ENCODE data around the gene HRAS. TPM values are rescaled to one million over a fixed set of nuclear protein-coding genes. Genes with fewer than 3 reads are reported as not detected.

Gene HRAS
- polyA plus RNA-seq, 3 donors, result 10.1 to 32.9 (median 10.3) TPM

- H3K36me3 Mint-ChIP-seq, result peaks cover 2 to 3% of the 10 kb centered on the region in 2 donors
- no peaks in the 10 kb centered on the region for H3K79me2 ChIP-seq (ENCODE audit: insufficient read depth, low read length)
- peak overlapping the region in 2 of 7 donors; percentile 41 to 72 for H3K27ac Mint-ChIP-seq
- no peaks in the 10 kb centered on the region for H4K20me1 ChIP-seq (ENCODE audit: insufficient read depth, low read length)
- H2AFZ ChIP-seq (ENCODE audit: insufficient read depth, low read depth, low read length, poor library complexity, severe bottlenecking), result peak overlapping the region; percentile 79
- peak overlapping the region; percentile 25 to 73 (median 31) for H3K4me3 ChIP-seq (replicated peaks in 1 of 3; ENCODE audit: low read depth in 2 of 3, low read length in 3 of 3)
- H3K4me2 ChIP-seq (replicated peaks; ENCODE audit: extremely low read depth, low read length, poor library complexity, severe bottlenecking), result peak overlapping the region; percentile 89
- TF ChIP-seq CTCF (IDR thresholded peaks at IDR 0.05), result no peak
- peaks cover 28 to 62% (median 55%) of the 10 kb centered on the region in 3 donors for H3K27me3 Mint-ChIP-seq (ENCODE audit: low read depth in 3 of 3)
- no peaks in the 10 kb centered on the region for H3K36me3 ChIP-seq (replicated peaks in 1 of 2; ENCODE audit: control insufficient read depth in 1 of 2, insufficient read depth in 2 of 2, low read length in 2 of 2)
- H3K4me1 ChIP-seq (ENCODE audit: control insufficient read depth in 1 of 2, insufficient read depth in 2 of 2, low read length in 2 of 2), result peaks cover 9 to 19% of the 10 kb centered on the region in 2 donors
- H3K27ac ChIP-seq (ENCODE audit: low read depth in 1 of 2, low read length in 2 of 2), result no peak overlapping the region
- H3K27me3 ChIP-seq (ENCODE audit: control insufficient read depth in 2 of 2, insufficient read depth in 2 of 2, low read length in 2 of 2), result peaks cover 2 to 41% of the 10 kb centered on the region in 2 donors
- no peak for DNase-seq
- H3K9me3 ChIP-seq (replicated peaks in 1 of 2; ENCODE audit: control insufficient read depth in 1 of 2, insufficient read depth in 1 of 2, low read length in 2 of 2), result no peaks in the 10 kb centered on the region
- H3K9me3 Mint-ChIP-seq, result peaks cover 0 to 13% (median 0%) of the 10 kb centered on the region in 7 donors
- H3K4me1 Mint-ChIP-seq, result peaks cover 8% of the 10 kb centered on the region
- intact Hi-C loops (cut with micrococcal nuclease), result no loop called here
- H3K9ac ChIP-seq (ENCODE audit: insufficient read depth, low read length, poor library complexity, severe bottlenecking), result peak overlapping the region; percentile 46
- 45% methylated on average over 36 of the region's 36 CpGs for whole genome bisulfite sequencing (ENCODE audit: insufficient coverage)
- peak overlapping the region; percentile 79 to 85 for H3K4me3 Mint-ChIP-seq
These were observed 33.9 kb upstream of the HRAS start for GRCh38 chr11:569158-569885.

- Histone ChIP-seq H4K20me1 (ENCODE audit: insufficient read depth, low read length) (peaks cover 5% of the 10 kb centered on the region), H3K9ac (ENCODE audit: insufficient read depth, low read length, poor library complexity, severe bottlenecking) (peak overlapping the region; percentile 46), H3K4me3 (replicated peaks in 1 of 3; ENCODE audit: low read depth in 2 of 3, low read length in 3 of 3) (peak overlapping the region; percentile 25 to 73 (median 31)), H3K79me2 (ENCODE audit: insufficient read depth, low read length) (no peaks in the 10 kb centered on the region), H2AFZ (ENCODE audit: insufficient read depth, low read depth, low read length, poor library complexity, severe bottlenecking) (peak overlapping the region; percentile 79), H3K4me1 (ENCODE audit: control insufficient read depth in 1 of 2, insufficient read depth in 2 of 2, low read length in 2 of 2) (peaks cover 9 to 19% of the 10 kb centered on the region in 2 donors), H3K4me2 (replicated peaks; ENCODE audit: extremely low read depth, low read length, poor library complexity, severe bottlenecking) (peak overlapping the region; percentile 89), H3K9me3 (replicated peaks in 1 of 2; ENCODE audit: control insufficient read depth in 1 of 2, insufficient read depth in 1 of 2, low read length in 2 of 2) (no peaks in the 10 kb centered on the region), H3K36me3 (replicated peaks in 1 of 2; ENCODE audit: control insufficient read depth in 1 of 2, insufficient read depth in 2 of 2, low read length in 2 of 2) (peaks cover 0 to 6% of the 10 kb centered on the region in 2 donors), H3K27ac (ENCODE audit: low read depth in 1 of 2, low read length in 2 of 2) (no peak overlapping the region), H3K27me3 (ENCODE audit: control insufficient read depth in 2 of 2, insufficient read depth in 2 of 2, low read length in 2 of 2) (peaks cover 0 to 35% of the 10 kb centered on the region in 2 donors)
- H3K9me3 Mint-ChIP-seq, result peaks cover 0 to 13% (median 0%) of the 10 kb centered on the region in 7 donors
- H3K36me3 Mint-ChIP-seq, result peaks cover 4 to 10% of the 10 kb centered on the region in 2 donors
- WGBS (ENCODE audit: insufficient coverage), result under 1% methylated on average over 123 of the region's 123 CpGs
- peak; percentile 78 to 88 (median 88) for DNase-seq
- peaks cover 24 to 56% (median 50%) of the 10 kb centered on the region in 3 donors for H3K27me3 Mint-ChIP-seq (ENCODE audit: low read depth in 3 of 3)
- no peak overlapping the region for H3K27ac Mint-ChIP-seq
- H3K4me1 Mint-ChIP-seq, result peaks cover 8% of the 10 kb centered on the region
- no peak for TF ChIP-seq CTCF (IDR thresholded peaks at IDR 0.05)
- H3K4me3 Mint-ChIP-seq, result peak overlapping the region; percentile 79 to 85
- intact Hi-C loops (cut with micrococcal nuclease), result no loop called here
These were observed 33.2 kb upstream of the HRAS start for GRCh38 chr11:568306-569157.

All from CD14-positive monocyte (primary cell).